Amniotic stem cell (primary cell): Measurements from ENCODE around the gene PSMB2.

Source experiments
- DNase-seq: peaks from one replicate; lab custom pipeline; 2025; lab: John Stamatoyannopoulos, UW

PSMB2 gene

DNA sequence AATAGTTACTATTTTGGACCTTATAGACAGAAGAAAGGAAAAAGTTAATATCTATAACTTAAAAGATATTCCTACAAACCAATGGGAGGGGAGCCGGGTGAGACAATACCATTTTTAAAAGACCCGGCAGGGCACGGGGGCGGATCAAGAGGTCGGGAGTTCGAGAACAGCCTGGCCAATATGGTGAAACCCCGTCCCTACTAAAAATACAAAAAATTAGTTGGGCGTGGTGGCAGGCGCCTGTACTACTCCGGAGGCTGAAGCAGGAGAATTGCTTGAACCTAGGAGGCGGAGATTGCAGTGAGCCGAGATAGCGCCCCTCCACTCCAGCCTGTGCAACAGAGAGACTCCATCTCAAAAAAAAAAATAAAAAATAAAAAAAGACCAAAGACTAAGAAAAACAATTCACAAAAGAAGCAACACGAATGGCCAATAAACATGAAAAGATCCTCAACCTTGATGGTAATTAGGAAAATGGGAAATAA is 1.2 kb upstream of the PSMB2 start:
- no peak for DNase-seq

DNA sequence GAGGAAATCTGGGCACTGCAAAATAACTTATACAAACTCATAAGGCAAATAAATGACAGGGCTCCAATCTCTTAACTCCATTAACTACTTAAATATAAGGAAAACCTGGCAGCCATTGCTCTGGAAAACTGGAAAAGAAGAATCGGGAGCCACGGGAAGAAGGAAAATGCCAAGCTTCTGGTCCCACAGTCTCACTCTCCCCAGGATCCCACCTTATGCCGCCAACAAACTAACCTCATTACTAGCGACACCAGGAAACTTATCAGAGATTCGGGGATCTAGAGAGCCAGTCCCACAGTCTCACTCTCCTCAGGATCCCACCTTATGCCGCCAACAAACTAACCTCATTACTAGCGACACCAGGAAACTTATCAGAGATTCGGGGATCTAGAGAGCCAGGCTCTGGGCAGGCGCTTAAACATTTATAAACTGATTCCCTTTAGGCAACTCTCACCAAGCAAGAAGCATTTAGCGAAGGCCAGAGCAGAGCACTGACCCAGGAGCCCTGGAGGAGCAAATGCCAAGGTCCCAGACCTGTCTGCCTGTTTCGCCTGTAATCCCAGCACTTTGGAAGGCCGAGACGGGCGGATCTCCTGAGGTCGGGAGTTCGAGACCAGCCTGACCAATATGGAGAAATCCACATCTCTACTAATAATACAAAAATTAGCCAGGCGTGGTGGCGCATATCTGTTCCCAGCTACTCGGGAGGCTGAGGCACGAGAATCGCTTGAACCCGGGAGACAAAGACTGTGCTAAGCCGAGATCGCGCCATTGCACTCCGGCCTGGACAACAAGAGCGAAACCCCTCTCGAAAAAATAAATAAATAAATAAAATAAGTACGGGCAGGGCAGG is 720 bp downstream of the PSMB2 start:
- DNase-seq = no peak

DNA sequence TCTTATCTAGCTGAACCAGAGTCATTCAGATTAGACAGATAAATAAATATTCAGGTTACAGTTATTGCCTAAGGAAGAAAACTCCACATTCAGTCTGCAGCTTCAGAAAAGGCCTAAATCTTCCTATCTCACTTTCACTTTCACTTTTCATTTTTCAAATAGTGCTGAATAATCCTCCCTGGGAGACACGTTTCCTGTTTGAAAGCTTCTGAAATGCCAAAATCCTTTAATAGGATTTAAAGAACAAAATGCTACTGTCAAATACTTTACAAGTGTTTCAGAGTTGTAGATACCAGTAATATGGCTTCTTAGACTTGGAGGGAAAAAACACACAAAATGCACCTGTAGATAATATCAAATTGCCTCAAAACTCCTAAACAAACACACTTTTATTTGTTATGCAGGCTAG is 3.9 kb downstream of the PSMB2 start:
- DNase-seq = no peak

DNA sequence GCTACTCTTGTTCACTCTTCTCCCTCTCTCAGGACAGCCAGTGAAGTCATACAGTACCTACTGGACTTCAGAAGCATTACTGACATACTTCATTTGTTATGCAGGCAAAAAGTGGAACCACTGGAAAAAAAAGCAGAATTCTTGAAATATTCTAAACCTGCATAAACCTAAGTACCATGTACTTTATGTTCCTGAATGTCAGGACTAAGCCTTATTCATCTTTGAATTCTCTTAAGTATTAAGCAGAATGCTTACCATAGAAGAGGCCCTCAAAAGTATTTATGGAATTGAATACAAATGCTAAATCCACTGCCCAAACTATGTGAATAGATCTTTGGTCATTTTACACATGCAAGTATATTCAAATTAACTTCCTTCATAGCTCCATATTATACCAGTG is 7.8 kb downstream of the PSMB2 start:
- DNase-seq = no peak

DNA sequence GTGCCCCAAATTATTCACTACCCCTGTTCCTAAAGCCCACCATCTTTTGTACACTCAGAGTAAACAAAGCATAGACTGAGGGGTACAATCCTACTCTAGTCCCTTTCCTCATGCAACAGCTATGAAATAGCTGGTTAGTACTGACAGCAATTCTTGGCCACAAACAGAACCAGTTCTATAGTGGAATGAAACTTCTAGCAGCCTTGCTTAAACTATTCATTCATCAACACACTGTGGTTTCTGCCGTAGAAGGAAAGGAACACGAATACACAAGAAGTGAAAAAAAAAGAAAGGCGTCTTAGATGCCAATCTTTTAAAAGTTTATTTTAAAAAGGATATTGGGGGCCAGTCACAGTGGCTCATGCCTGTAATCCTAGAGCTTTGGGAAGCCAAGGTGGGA is 9.9 kb downstream of the PSMB2 start:
- DNase-seq = no peak

DNA sequence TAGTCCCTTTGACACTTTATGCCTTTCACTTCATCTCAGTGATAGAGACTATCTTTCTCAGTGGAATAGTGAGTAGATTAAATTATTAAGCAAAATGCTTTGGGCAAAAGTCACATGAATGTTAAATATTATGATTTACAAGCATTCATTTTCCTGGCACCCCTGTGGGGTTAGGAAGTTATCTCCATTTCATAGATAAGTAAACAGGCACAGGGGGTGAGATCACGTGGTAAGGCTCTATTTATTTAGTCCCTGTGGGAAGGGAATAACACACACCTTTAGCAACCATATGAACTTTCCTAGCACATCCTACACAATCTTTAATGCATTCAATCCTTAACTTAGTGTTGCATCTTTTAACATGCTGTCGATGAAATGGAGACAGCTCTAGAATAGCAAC is 12.3 kb downstream of the PSMB2 start:
- no peak for DNase-seq

DNA sequence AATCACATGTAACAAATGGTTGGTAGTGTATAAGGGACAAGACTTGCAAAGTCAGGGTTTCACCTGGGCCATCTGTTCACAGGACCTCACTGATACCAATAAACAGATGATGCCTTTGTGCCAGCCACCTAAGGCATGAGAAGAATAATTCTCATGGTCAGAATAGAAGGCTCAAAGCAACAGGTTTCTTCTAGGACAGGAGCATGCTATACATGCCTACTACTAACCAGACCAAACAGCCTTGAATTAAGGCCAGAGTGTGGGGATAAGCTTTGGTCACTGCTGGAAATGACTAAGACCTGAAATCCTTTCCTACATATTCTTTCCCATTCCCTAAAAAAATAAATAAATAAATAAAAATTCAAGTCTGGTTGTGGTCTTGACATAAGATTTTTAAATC is 17.5 kb downstream of the PSMB2 start:
- DNase-seq = no peak

DNA sequence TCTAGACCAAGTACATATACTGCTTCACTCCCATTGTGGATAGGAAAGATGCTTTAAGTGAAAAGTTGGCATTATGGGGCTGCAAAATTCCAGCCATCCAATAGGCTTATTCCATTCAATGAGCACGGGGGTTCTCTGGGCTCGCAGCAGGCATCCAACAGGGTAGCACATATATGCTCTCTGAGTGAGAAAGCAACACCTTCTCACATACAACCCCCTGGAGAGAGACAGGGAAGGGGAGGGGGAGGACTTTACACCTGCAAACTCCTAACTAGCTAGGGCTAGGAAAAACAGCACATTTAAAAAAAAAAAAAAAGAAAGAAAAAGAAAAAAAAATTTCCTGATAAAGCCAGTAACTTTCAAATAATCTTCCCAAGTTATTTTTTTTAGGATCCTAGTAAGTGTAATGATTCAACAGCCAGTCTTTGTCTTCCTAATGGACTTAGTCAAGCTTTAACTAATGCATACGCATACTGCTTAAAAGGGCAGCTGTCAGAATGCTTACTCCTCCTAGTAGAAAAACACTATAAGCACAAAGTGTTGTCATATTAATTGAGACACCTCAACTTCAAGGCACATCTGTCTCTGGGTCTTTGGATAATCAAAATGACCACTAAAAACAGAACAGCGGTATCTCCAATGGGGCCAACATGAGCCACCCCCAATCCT is 18.7 kb downstream of the PSMB2 start:
- no peak for DNase-seq

DNA sequence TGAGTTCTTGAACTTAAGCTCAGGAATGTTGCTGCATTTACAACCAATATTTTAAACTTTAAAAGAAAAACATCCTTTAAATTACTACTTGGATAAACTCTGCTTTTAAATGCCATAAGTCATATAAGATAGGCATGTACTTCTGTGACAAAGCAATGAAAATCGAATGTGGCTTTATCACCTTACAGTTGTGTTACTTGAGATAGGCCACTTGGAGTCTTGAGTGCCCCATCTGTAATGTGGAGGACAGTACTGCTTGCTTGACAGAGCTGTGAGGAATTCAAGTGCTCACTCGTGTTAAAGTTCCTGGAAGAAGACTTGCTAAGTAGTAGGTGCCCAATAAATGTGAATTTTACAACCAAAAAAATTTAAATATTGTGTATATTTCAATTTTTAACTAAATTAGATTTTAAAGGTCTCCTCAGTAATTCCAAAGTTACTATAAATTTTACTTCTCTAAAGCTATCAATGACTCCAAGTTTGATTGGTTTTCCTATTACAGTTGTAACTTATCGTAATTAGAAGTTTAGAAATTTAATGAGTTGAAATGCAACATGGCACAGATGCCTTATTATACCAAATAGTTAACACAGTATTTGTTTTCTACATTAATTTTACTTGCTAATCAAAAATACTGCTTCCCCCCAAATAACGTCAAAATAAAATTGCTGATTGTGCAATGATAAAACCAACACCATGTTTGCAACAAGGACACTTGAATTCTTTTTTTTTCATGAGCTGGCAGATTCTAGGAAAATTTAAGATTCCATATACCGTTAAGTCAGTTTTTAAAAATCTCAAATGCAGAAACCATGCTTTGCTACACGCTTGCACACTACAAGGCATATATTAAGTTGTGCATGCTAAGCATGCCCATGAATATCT is 21.8 kb downstream of the PSMB2 start:
- no peak for DNase-seq

DNA sequence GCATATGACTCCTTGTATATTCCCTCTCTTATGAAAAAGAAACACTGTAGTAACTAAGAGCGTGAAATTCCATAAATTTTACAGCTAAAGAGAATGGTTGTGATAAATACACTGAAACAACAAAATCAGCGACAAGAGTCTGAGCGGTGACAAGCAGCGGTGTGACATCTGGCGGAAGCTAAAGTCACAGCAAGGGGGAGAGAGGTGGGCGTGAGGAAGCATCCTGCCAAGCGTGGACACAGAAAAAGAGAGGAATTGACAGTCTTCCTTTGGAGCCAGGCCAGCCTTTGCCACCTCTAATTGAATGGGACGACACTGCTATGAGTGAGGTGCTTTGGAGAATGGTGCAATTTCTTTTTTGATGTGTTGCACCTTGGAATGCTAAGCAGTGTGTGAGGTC is 25.9 kb downstream of the PSMB2 start:
- DNase-seq = no peak

DNA sequence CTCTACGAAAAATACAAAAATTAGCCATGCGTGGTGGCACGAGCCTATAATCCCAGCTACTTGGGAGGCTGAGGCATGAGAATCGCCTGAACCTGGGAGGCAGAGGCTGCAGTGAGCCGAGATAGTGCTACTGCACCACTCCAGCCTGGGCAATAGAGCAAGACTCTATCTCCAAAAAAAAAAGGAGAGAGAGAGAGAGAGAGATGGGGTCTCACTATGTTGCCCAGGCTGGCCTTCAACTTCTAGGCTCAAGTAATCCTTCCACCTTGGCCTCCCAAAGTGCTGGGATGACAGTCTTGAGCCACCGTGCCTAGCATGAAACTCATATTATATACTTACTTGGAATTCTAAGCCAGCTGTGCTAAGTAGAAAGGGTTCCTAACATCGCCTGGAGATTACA is 29.7 kb downstream of the PSMB2 start:
- DNase-seq = no peak

DNA sequence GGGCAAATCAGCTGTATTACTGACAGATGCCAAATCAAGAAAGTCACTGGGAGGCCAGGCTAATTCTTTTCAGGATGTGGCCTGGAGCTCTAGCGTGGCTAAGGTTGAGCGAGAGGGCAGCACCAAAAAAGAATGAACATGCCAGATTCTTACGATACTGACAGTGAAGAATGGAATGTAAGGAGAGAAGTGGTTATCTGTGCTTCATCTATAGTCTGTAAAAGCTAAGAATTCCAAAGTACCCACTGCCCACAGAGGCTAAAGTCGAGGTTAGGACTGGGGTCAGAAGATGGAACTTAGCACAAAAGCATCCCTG is 35.5 kb downstream of the PSMB2 start:
- DNase-seq = no peak

DNA sequence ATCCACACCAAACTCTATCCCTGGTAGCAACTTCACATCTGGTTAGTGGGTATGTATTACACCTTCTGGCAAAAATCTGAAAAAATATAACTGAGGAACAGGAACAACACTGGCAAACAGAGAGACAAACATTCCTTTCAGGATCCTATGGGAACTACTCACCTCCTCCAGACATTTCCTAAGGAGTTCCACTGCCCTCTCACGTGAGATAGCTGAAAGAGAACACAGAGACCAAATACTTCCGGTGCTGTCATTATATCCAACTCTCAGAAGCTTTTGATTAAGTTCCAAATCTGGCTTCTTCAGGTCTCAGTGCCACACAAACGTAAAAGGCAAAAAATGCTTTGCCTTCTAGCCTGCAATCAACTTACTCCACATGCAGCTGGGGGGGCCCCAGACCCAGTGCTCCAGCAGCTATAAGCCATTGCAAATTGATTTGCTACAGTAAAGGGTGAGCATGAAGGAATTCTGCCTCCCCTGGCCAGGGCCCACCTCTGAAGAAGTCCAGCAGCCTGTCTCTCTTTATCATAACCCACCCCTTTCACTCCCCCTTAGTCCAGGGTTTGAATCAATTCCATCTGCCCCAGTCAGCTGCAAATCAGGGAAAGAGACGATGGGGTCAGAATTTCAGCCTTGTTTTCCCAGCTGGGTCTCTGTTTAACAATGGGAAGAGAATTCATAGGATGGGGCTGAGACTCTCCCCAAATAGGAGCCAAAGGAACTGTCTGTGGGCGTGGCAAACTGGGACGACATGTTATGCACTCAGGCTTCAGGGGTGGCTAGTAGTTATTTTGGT is 36.1 kb downstream of the PSMB2 start:
- DNase-seq = no peak

DNA sequence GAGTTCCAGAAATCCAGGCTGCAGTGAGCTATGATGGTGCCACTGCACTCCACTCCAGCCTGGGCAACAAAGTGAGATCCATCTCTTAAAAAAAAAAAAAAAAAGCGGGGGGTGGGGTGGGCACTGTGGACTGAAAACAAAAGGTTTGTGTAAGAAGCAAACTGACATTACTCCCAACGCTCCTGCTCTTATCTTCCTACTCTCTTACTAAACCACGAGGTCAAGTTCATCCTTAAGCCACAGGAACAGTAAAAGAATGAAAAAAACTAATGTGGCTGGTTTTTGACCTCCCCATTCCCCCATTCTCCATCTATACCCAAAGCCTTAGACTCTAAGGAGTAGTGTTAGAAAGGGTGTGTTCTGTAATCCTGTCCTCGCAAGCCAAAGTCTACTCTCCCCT is 37.4 kb downstream of the PSMB2 start:
- no peak for DNase-seq

DNA sequence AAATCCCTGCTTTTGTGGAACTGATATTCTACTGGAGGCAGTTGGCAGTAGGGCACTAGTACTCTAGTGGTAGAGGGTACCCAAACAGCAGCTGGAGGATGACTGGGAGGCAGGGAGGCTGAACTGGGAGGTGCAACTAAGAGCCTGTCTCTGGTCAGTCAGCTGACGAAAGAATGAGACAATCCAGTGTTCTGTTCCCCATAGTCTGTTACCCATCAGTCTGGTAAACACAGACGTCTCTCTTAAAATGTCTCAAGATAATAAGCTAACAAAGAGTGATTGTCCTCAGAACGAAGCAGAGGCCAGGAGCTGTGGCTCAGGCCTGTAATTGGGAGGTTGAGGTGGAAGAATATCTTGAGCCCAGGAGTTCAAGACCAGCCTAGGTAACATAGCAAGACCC is 37.9 kb downstream of the PSMB2 start:
- no peak for DNase-seq

DNA sequence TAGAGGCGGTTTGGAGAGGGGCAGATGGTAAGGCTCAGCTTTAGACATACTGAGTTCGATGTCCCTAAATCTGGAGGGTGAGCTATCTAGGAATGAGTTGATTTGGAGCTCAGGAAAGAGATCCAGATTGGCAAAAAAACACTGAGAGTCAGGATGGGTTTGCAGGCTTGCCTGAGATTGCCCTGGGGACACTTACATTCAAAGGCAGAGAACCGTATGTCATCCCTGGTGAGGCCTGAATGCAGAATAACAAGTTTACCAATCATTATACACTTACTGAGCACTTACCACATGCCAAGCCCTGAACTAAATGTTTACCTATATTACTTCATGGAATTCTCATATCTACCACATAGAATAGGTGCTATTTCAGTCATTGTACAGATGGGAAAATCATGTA is 40.7 kb downstream of the PSMB2 start:
- no peak for DNase-seq

DNA sequence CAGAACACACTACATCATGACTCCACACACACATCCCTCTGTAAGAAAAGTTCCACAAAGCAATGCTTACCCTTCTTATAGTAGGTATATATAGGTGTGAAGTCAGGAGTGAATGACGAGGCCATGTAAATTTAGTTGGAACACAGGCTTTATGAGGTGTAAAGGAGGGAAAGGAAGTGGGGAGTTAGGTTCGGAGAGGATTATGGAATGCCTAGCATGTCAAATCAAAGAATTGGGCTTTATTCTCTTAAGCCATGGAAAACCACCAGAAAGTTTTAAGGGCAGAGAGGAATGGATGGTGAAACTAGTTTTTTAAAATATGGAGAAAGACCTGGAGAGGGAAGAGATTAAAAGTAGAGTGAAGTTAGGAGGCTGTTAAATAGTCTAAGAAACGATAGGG is 41.9 kb downstream of the PSMB2 start:
- DNase-seq = no peak

DNA sequence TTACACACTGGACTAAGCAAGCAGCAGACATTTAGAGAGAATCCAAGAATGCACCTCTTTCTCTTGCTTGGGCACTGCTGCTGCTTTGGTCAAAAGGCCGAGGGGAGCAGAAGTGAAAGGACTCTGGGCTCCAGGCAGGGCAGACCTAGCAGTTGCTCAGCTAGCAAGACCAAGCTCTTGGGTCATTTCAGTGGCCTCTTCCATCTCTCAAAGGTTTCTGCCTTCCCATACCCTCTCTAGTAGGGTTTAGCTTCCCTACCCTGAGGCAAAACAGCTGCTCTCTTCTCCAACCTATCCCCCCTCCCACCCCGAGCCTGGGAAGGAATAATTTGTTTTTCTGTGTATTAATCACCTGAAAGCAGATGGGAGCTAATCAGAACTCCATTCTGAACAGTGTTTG is 42.4 kb downstream of the PSMB2 start:
- DNase-seq = no peak

DNA sequence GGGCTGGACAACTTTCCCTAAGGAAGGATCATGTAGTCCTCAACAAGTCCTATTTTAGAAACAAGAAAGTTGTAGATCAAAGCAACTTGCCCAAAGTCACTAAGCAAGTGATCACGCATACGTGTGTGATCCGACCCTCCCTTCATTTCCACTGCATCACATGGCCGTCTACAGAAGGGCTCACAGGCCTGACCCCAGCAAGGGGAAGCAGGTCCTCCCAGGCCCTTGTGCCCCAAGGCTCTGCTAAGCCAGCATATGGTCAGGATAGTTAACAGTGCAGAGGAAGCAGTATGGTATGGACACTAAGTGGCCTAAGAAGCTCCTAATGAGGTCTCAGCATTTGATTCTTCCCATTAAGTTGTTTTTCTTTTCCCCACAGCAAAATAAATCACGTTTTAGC is 43.5 kb downstream of the PSMB2 start:
- DNase-seq = no peak

DNA sequence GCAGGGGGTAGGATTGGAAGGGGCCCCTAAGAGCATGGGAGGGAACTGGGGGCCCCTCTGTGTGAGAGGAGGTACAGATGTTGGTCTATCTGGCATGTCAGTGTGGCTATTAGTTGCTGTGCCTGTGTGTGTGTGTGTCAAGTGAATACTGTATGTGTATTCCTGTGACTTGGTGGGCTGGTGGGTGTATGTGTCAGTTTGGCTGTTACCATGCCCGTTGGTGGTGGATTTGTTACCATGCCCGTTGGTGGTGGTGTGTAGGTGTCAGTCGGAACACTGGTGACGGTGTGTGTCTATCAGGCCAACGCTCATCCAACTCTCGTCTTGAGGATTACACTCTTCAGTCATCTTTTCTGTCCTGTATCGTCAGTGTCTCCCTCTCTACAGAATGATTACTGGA is 45.6 kb downstream of the PSMB2 start:
- DNase-seq = no peak

DNA sequence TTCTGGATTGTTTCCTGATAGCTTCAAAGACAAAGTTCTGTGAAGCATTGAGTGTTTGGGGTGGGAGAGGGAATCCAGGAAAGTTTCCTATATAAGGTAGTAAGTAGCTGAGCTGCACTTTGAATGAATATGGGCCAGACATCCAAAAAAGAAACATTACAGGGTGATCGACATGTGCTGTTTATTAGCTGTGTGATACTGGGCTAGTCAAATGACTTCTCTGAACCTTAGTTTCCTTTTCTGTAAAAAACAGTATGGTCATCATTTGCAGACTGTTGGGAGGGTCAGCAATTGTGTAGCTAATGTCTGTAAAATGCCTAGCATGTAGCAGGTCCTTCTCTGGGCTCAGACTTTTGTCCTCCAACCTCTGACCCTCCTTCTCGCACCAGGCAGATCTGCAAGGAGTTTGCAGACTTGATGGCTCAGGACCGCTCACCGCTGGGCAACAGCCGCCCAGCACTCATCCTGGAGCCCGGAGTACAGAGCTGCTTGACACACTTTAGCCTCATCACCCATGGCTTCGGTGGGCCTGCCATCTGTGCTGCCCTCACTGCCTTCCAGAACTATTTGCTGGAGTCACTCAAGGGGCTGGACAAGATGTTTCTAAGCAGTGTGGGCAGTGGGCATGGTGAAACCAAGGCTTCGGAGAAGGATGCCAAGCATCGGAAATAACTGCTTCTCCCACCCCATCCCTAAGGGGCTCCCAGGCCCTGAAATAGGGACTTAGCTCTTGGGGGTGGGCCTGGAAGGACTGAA is 47.1 kb downstream of the PSMB2 start:
- no peak for DNase-seq
